HG03045 (cell line): ENCODE data around the gene DYRK1A.

Experiments
- ATAC-seq: cut with Tn5 transposase; IDR thresholded peaks from one replicate; pipeline ENCODE4 v1.9.1; 2021; ENCODE audit warnings: mild to moderate bottlenecking, moderate library complexity; ENCODE audit not compliant: unreplicated experiment

The DYRK1A gene

GRCh38 chr21:37563641-37564340 lies 197.2 kb downstream of the DYRK1A start:
- ATAC-seq = peak; percentile 89

- ATAC-seq = peak; percentile 42
These were observed 197.9 kb downstream of the DYRK1A start for GRCh38 chr21:37564341-37564923.

GRCh38 chr21:37564924-37565529 lies 198.5 kb downstream of the DYRK1A start:
- no peak for ATAC-seq

GRCh38 chr21:37565530-37566223 lies 199.1 kb downstream of the DYRK1A start:
- no peak for ATAC-seq

- ATAC-seq = no peak
These were observed 200.4 kb downstream of the DYRK1A start for GRCh38 chr21:37566790-37567615.

GRCh38 chr21:37568415-37568814 lies 201.8 kb downstream of the DYRK1A start:
- ATAC-seq = no peak

GRCh38 chr21:37568916-37569315 lies 202.3 kb downstream of the DYRK1A start:
- ATAC-seq = no peak

- ATAC-seq = no peak
These were observed 204.9 kb downstream of the DYRK1A start for GRCh38 chr21:37571442-37571841.

- ATAC-seq = no peak
These were observed 207.7 kb downstream of the DYRK1A start for GRCh38 chr21:37574316-37574715.

- no peak for ATAC-seq
These were observed 208.2 kb downstream of the DYRK1A start for GRCh38 chr21:37574751-37575150.

- no peak for ATAC-seq
These were observed 209.0 kb downstream of the DYRK1A start for GRCh38 chr21:37575580-37575979.
